ENCODE results near the gene HBEGF.

Gene HBEGF

GRCh38 chr5:140319833-140320232, 26.6 kb downstream of the HBEGF start:
- no peak for TF ChIP-seq CTCF (IDR thresholded peaks at IDR 0.05; ENCODE audit: poor library complexity, severe bottlenecking)
- DNase-seq (ENCODE audit: low spot score) (no peak), ATAC-seq (ENCODE audit: low read depth) (no peak)
- Histone ChIP-seq H3K27me3 (ENCODE audit: insufficient read depth, poor library complexity, severe bottlenecking) (no peaks in the 10 kb centered on the region), H3K36me3 (ENCODE audit: low read depth) (no peaks in the 10 kb centered on the region), H3K27ac (ENCODE audit: poor library complexity, severe bottlenecking) (no peak overlapping the region), H3K9me3 (ENCODE audit: severe bottlenecking) (no peaks in the 10 kb centered on the region), H3K4me1 (ENCODE audit: insufficient read depth, poor library complexity, severe bottlenecking) (peaks cover 27% of the 10 kb centered on the region), H3K4me3 (ENCODE audit: severe bottlenecking) (no peak overlapping the region)

GRCh38 chr5:140318792-140319191, 27.6 kb downstream of the HBEGF start:
- H3K4me3 ChIP-seq (ENCODE audit: severe bottlenecking), result no peak overlapping the region
- ATAC-seq (ENCODE audit: low read depth), result no peak
- no peaks in the 10 kb centered on the region for H3K36me3 ChIP-seq (ENCODE audit: low read depth)
- H3K9me3 ChIP-seq (ENCODE audit: severe bottlenecking), result no peaks in the 10 kb centered on the region
- H3K27me3 ChIP-seq (ENCODE audit: insufficient read depth, poor library complexity, severe bottlenecking), result no peaks in the 10 kb centered on the region
- H3K4me1 ChIP-seq (ENCODE audit: insufficient read depth, poor library complexity, severe bottlenecking), result peaks cover 27% of the 10 kb centered on the region
- DNase-seq (ENCODE audit: low spot score), result no peak
- no peak for TF ChIP-seq CTCF (IDR thresholded peaks at IDR 0.05; ENCODE audit: poor library complexity, severe bottlenecking)
- peak overlapping the region; percentile 35 for H3K27ac ChIP-seq (ENCODE audit: poor library complexity, severe bottlenecking)

GRCh38 chr5:140317859-140318258, 28.5 kb downstream of the HBEGF start:
- no peak for TF ChIP-seq CTCF (IDR thresholded peaks at IDR 0.05; ENCODE audit: poor library complexity, severe bottlenecking)
- Histone ChIP-seq H3K27me3 (ENCODE audit: insufficient read depth, poor library complexity, severe bottlenecking) (no peaks in the 10 kb centered on the region), H3K9me3 (ENCODE audit: severe bottlenecking) (no peaks in the 10 kb centered on the region), H3K27ac (ENCODE audit: poor library complexity, severe bottlenecking) (peak overlapping the region; percentile 35), H3K4me1 (ENCODE audit: insufficient read depth, poor library complexity, severe bottlenecking) (peaks cover 23% of the 10 kb centered on the region), H3K4me3 (ENCODE audit: severe bottlenecking) (no peak overlapping the region), H3K36me3 (ENCODE audit: low read depth) (no peaks in the 10 kb centered on the region)
- peak; percentile 84 for ATAC-seq (ENCODE audit: low read depth)
- no peak for DNase-seq (ENCODE audit: low spot score)

- Histone ChIP-seq H3K27me3 (ENCODE audit: insufficient read depth, poor library complexity, severe bottlenecking) (no peaks in the 10 kb centered on the region), H3K27ac (ENCODE audit: poor library complexity, severe bottlenecking) (peak overlapping the region; percentile 65), H3K4me1 (ENCODE audit: insufficient read depth, poor library complexity, severe bottlenecking) (peaks cover 33% of the 10 kb centered on the region)
Measured at GRCh38 chr5:140312791-140313189, 33.6 kb downstream of the HBEGF start.

More at GRCh38 chr5:140312791-140313189, 33.6 kb downstream of the HBEGF start:
- ATAC-seq (ENCODE audit: low read depth) (no peak), DNase-seq (ENCODE audit: low spot score) (no peak)
- Histone ChIP-seq H3K36me3 (ENCODE audit: low read depth) (no peaks in the 10 kb centered on the region), H3K9me3 (ENCODE audit: severe bottlenecking) (no peaks in the 10 kb centered on the region), H3K4me3 (ENCODE audit: severe bottlenecking) (no peak overlapping the region)
- TF ChIP-seq CTCF (IDR thresholded peaks at IDR 0.05; ENCODE audit: poor library complexity, severe bottlenecking), result no peak
